Measurements from ENCODE around the gene RSBN1L.

Gene RSBN1L

GRCh38 chr7:77753173-77753572 is 56.9 kb downstream of the RSBN1L start:
- Histone ChIP-seq H3K79me2 (ENCODE audit: insufficient read depth, low read depth) (peaks cover 14% of the 10 kb centered on the region; the same call in 1 of the 2 replicates), H4K20me1 (ENCODE audit: insufficient read depth) (no peaks in the 10 kb centered on the region), H3K9ac (no peak overlapping the region), H2AFZ (ENCODE audit: low read depth) (no peak overlapping the region), H3K36me3 (ENCODE audit: insufficient read depth) (no peaks in the 10 kb centered on the region), H3K4me2 (no peak overlapping the region), H3K27me3 (ENCODE audit: insufficient read depth, low read depth) (no peaks in the 10 kb centered on the region), H3K27ac (no peak overlapping the region), H3K4me1 (ENCODE audit: low read depth, poor library complexity, severe bottlenecking) (peaks cover 14% of the 10 kb centered on the region), H3K4me3 (IDR thresholded peaks at IDR 0.05; ENCODE audit: insufficient read depth, low read depth, low read length) (no peak overlapping the region)
- TF ChIP-seq CTCF (conservative IDR thresholded peaks at IDR 0.05; ENCODE audit: low read depth, low read length) = no peak

GRCh38 chr7:77757589-77757988 is 61.3 kb downstream of the RSBN1L start:
- Histone ChIP-seq H3K27me3 (ENCODE audit: insufficient read depth, low read depth) (no peaks in the 10 kb centered on the region), H2AFZ (ENCODE audit: low read depth) (no peak overlapping the region), H3K4me1 (ENCODE audit: low read depth, poor library complexity, severe bottlenecking) (peaks cover 22% of the 10 kb centered on the region), H3K27ac (no peak overlapping the region), H3K79me2 (ENCODE audit: insufficient read depth, low read depth) (peaks cover 23% of the 10 kb centered on the region; the same call in 1 of the 2 replicates), H3K9ac (no peak overlapping the region), H3K4me2 (no peak overlapping the region), H3K36me3 (ENCODE audit: insufficient read depth) (no peaks in the 10 kb centered on the region), H3K4me3 (IDR thresholded peaks at IDR 0.05; ENCODE audit: insufficient read depth, low read depth, low read length) (no peak overlapping the region), H4K20me1 (ENCODE audit: insufficient read depth) (peaks cover 12% of the 10 kb centered on the region)
- TF ChIP-seq CTCF (conservative IDR thresholded peaks at IDR 0.05; ENCODE audit: low read depth, low read length) = no peak

- Histone ChIP-seq H3K4me3 (IDR thresholded peaks at IDR 0.05; ENCODE audit: insufficient read depth, low read depth, low read length) (no peak overlapping the region), H3K4me1 (ENCODE audit: low read depth, poor library complexity, severe bottlenecking) (peaks cover 27% of the 10 kb centered on the region), H2AFZ (ENCODE audit: low read depth) (no peak overlapping the region), H4K20me1 (ENCODE audit: insufficient read depth) (peaks cover 12% of the 10 kb centered on the region), H3K4me2 (no peak overlapping the region; the same call in 1 of the 2 replicates), H3K27me3 (ENCODE audit: insufficient read depth, low read depth) (no peaks in the 10 kb centered on the region), H3K79me2 (ENCODE audit: insufficient read depth, low read depth) (peaks cover 26% of the 10 kb centered on the region; the same call in 1 of the 2 replicates), H3K36me3 (ENCODE audit: insufficient read depth) (no peaks in the 10 kb centered on the region), H3K9ac (no peak overlapping the region), H3K27ac (no peak overlapping the region)
- peak; percentile 95 for TF ChIP-seq CTCF (conservative IDR thresholded peaks at IDR 0.05; ENCODE audit: low read depth, low read length)
Measured at GRCh38 chr7:77759294-77759889, 63.1 kb downstream of the RSBN1L start.

- H3K9ac ChIP-seq = no peak overlapping the region
- H3K27ac ChIP-seq = no peak overlapping the region
- H4K20me1 ChIP-seq (ENCODE audit: insufficient read depth) = peaks cover 12% of the 10 kb centered on the region
- H3K4me1 ChIP-seq (ENCODE audit: low read depth, poor library complexity, severe bottlenecking) = peaks cover 27% of the 10 kb centered on the region
- no peak for TF ChIP-seq CTCF (conservative IDR thresholded peaks at IDR 0.05; ENCODE audit: low read depth, low read length)
- no peak overlapping the region for H2AFZ ChIP-seq (ENCODE audit: low read depth)
- H3K4me3 ChIP-seq (IDR thresholded peaks at IDR 0.05; ENCODE audit: insufficient read depth, low read depth, low read length) = no peak overlapping the region
- H3K36me3 ChIP-seq (ENCODE audit: insufficient read depth) = no peaks in the 10 kb centered on the region
- no peak overlapping the region for H3K4me2 ChIP-seq
- peaks cover 31% of the 10 kb centered on the region; the same call in 1 of the 2 replicates for H3K79me2 ChIP-seq (ENCODE audit: insufficient read depth, low read depth)
- H3K27me3 ChIP-seq (ENCODE audit: insufficient read depth, low read depth) = no peaks in the 10 kb centered on the region
Measured at GRCh38 chr7:77760809-77761453, 64.7 kb downstream of the RSBN1L start.

All from KMS-11 (cell line).